ENCODE results near the gene TRRAP.

GRCh38 chr7:98956937-98957336, 78.6 kb downstream of the TRRAP start:
- no peak for TF ChIP-seq MAX (IDR thresholded peaks at IDR 0.05)
- no peak for TF ChIP-seq CTCF (IDR thresholded peaks at IDR 0.05; ENCODE audit: low read depth, low read length, missing input control)
- no peak for TF ChIP-seq RAD21 (IDR thresholded peaks at IDR 0.05)
